ENCODE measurements around the gene TRMT5. TPM values are rescaled to one million over a fixed set of nuclear protein-coding genes. Genes with fewer than 3 reads are reported as not detected.

Gene TRMT5
- polyA plus RNA-seq, 6 donors from 2014 or later, result 2.1 to 6.3 (median 4.7) TPM; not detected in 1

GRCh38 chr14:60975551-60975950, 5.3 kb downstream of the TRMT5 start:
- Mint-ChIP-seq H3K27me3 (no peaks in the 10 kb centered on the region), H3K36me3 (peaks cover 0 to 4% of the 10 kb centered on the region in 2 donors), H3K4me3 (no peak overlapping the region), H3K27ac (peak overlapping the region in 2 of 6 donors; percentile 11 to 74), H3K4me1 (peaks cover 4 to 11% (median 11%) of the 10 kb centered on the region in 3 donors), H3K9me3 (no peaks in the 10 kb centered on the region)
- ATAC-seq (ENCODE audit: low read depth in 2 of 2) (no peak), DNase-seq (no peak)

GRCh38 chr14:60974090-60974651, 6.7 kb downstream of the TRMT5 start:
- no peak overlapping the region for H3K27ac Mint-ChIP-seq
- no peak overlapping the region for H3K4me3 Mint-ChIP-seq
- peaks cover 0 to 4% of the 10 kb centered on the region in 2 donors for H3K36me3 Mint-ChIP-seq
- H3K4me1 Mint-ChIP-seq, result peaks cover under 1 to 11% (median 6%) of the 10 kb centered on the region in 3 donors
- no peaks in the 10 kb centered on the region for H3K9me3 Mint-ChIP-seq
- H3K27me3 Mint-ChIP-seq, result no peaks in the 10 kb centered on the region
- DNase-seq (no peak), ATAC-seq (ENCODE audit: low read depth in 2 of 2) (no peak)

GRCh38 chr14:60973070-60973469, 7.8 kb downstream of the TRMT5 start:
- H3K27ac Mint-ChIP-seq, result peak overlapping the region in 2 of 6 donors; percentile 29 to 87
- DNase-seq (no peak), ATAC-seq (ENCODE audit: low read depth in 2 of 2) (no peak)
- H3K36me3 Mint-ChIP-seq, result peaks cover 0 to 4% of the 10 kb centered on the region in 2 donors
- no peaks in the 10 kb centered on the region for H3K9me3 Mint-ChIP-seq
- H3K4me1 Mint-ChIP-seq, result peaks cover 0 to 6% (median 4%) of the 10 kb centered on the region in 3 donors
- no peaks in the 10 kb centered on the region for H3K27me3 Mint-ChIP-seq
- H3K4me3 Mint-ChIP-seq, result no peak overlapping the region

- peaks cover 0 to 4% of the 10 kb centered on the region in 2 donors for H3K36me3 Mint-ChIP-seq
- DNase-seq, result no peak
- no peaks in the 10 kb centered on the region for H3K9me3 Mint-ChIP-seq
- H3K27ac Mint-ChIP-seq, result peak overlapping the region in 2 of 6 donors; percentile 69 to 82
- no peak for ATAC-seq (ENCODE audit: low read depth in 2 of 2)
- H3K4me3 Mint-ChIP-seq, result no peak overlapping the region
- no peaks in the 10 kb centered on the region for H3K27me3 Mint-ChIP-seq
- peaks cover 0 to under 1% (median 0%) of the 10 kb centered on the region in 3 donors for H3K4me1 Mint-ChIP-seq
Measured at GRCh38 chr14:60972295-60972694, 8.6 kb downstream of the TRMT5 start.

- no peak for DNase-seq
- no peaks in the 10 kb centered on the region for H3K9me3 Mint-ChIP-seq
- peak overlapping the region in 1 of 6 donors; percentile 30 for H3K27ac Mint-ChIP-seq
- no peaks in the 10 kb centered on the region for H3K27me3 Mint-ChIP-seq
- H3K36me3 Mint-ChIP-seq, result peaks cover 0 to 4% of the 10 kb centered on the region in 2 donors
- no peak for ATAC-seq (ENCODE audit: low read depth in 2 of 2)
- peaks cover 0 to 4% (median 0%) of the 10 kb centered on the region in 3 donors for H3K4me1 Mint-ChIP-seq
- H3K4me3 Mint-ChIP-seq, result no peak overlapping the region
Measured at GRCh38 chr14:60971271-60971670, 9.6 kb downstream of the TRMT5 start.

GRCh38 chr14:60970146-60970545, 10.7 kb downstream of the TRMT5 start:
- DNase-seq (no peak), ATAC-seq (ENCODE audit: low read depth in 2 of 2) (no peak)
- H3K4me1 Mint-ChIP-seq, result peaks cover 0 to 4% (median 0%) of the 10 kb centered on the region in 3 donors
- H3K36me3 Mint-ChIP-seq, result peaks cover 0 to 4% of the 10 kb centered on the region in 2 donors
- H3K9me3 Mint-ChIP-seq, result no peaks in the 10 kb centered on the region
- no peak overlapping the region for H3K27ac Mint-ChIP-seq
- H3K27me3 Mint-ChIP-seq, result no peaks in the 10 kb centered on the region
- H3K4me3 Mint-ChIP-seq, result no peak overlapping the region

GRCh38 chr14:60968671-60969070, 12.2 kb downstream of the TRMT5 start:
- ATAC-seq (ENCODE audit: low read depth in 2 of 2), result no peak
- H3K4me1 Mint-ChIP-seq, result peaks cover 0 to 4% (median 0%) of the 10 kb centered on the region in 3 donors
- no peak overlapping the region for H3K4me3 Mint-ChIP-seq
- no peaks in the 10 kb centered on the region for H3K9me3 Mint-ChIP-seq
- no peak overlapping the region for H3K27ac Mint-ChIP-seq
- no peaks in the 10 kb centered on the region for H3K36me3 Mint-ChIP-seq
- no peaks in the 10 kb centered on the region for H3K27me3 Mint-ChIP-seq
- no peak for DNase-seq

GRCh38 chr14:60968099-60968498, 12.8 kb downstream of the TRMT5 start:
- peaks cover 0 to 4% (median 0%) of the 10 kb centered on the region in 3 donors for H3K4me1 Mint-ChIP-seq
- no peak overlapping the region for H3K4me3 Mint-ChIP-seq
- no peaks in the 10 kb centered on the region for H3K9me3 Mint-ChIP-seq
- DNase-seq (no peak), ATAC-seq (ENCODE audit: low read depth in 2 of 2) (no peak)
- H3K27ac Mint-ChIP-seq, result no peak overlapping the region
- H3K27me3 Mint-ChIP-seq, result no peaks in the 10 kb centered on the region
- no peaks in the 10 kb centered on the region for H3K36me3 Mint-ChIP-seq

- Mint-ChIP-seq H3K27me3 (no peaks in the 10 kb centered on the region), H3K9me3 (peaks cover 0 to 7% (median 3%) of the 10 kb centered on the region in 7 donors), H3K27ac (no peak overlapping the region), H3K4me1 (peaks cover 0 to 8% (median 0%) of the 10 kb centered on the region in 3 donors), H3K4me3 (no peak overlapping the region), H3K36me3 (peaks cover 3 to 13% of the 10 kb centered on the region in 2 donors)
- ATAC-seq (ENCODE audit: low read depth in 2 of 2) (no peak), DNase-seq (no peak)
Measured at GRCh38 chr14:60965402-60965801, 15.5 kb downstream of the TRMT5 start.

- Mint-ChIP-seq H3K36me3 (peaks cover 7 to 18% of the 10 kb centered on the region in 2 donors), H3K27ac (no peak overlapping the region), H3K4me3 (no peak overlapping the region), H3K27me3 (no peaks in the 10 kb centered on the region), H3K9me3 (peaks cover 2 to 12% (median 8%) of the 10 kb centered on the region in 7 donors), H3K4me1 (peaks cover 0 to 8% (median 0%) of the 10 kb centered on the region in 3 donors)
- no peak for ATAC-seq (ENCODE audit: low read depth in 2 of 2)
- DNase-seq, result no peak
Measured at GRCh38 chr14:60964904-60965303, 16.0 kb downstream of the TRMT5 start.

- Mint-ChIP-seq H3K27ac (no peak overlapping the region), H3K4me3 (no peak overlapping the region), H3K27me3 (no peaks in the 10 kb centered on the region), H3K36me3 (peaks cover 7 to 27% of the 10 kb centered on the region in 2 donors), H3K4me1 (peaks cover 0 to 8% (median 0%) of the 10 kb centered on the region in 3 donors), H3K9me3 (peaks cover 6 to 24% (median 15%) of the 10 kb centered on the region in 7 donors)
- no peak for ATAC-seq (ENCODE audit: low read depth in 2 of 2)
- no peak for DNase-seq
Measured at GRCh38 chr14:60963761-60964160, 17.1 kb downstream of the TRMT5 start.

- DNase-seq (no peak), ATAC-seq (ENCODE audit: low read depth in 2 of 2) (no peak)
- peaks cover 0 to 4% (median 0%) of the 10 kb centered on the region in 3 donors for H3K4me1 Mint-ChIP-seq
- no peaks in the 10 kb centered on the region for H3K27me3 Mint-ChIP-seq
- H3K4me3 Mint-ChIP-seq, result peak overlapping the region in 1 of 8 donors; percentile 12
- peaks cover 23 to 70% (median 51%) of the 10 kb centered on the region in 7 donors for H3K9me3 Mint-ChIP-seq
- H3K27ac Mint-ChIP-seq, result no peak overlapping the region
- H3K36me3 Mint-ChIP-seq, result peaks cover 31 to 48% of the 10 kb centered on the region in 2 donors
Measured at GRCh38 chr14:60958146-60958545, 22.7 kb downstream of the TRMT5 start.

- no peak overlapping the region for H3K4me3 Mint-ChIP-seq
- no peak overlapping the region for H3K27ac Mint-ChIP-seq
Measured at GRCh38 chr14:60956632-60957031, 24.2 kb downstream of the TRMT5 start.

GRCh38 chr14:60956202-60956601, 24.7 kb downstream of the TRMT5 start:
- peaks cover 0 to under 1% (median 0%) of the 10 kb centered on the region in 3 donors for H3K4me1 Mint-ChIP-seq
- no peak for ATAC-seq (ENCODE audit: low read depth in 2 of 2)
- no peak overlapping the region for H3K27ac Mint-ChIP-seq
- DNase-seq, result no peak
- peaks cover 20 to 67% (median 51%) of the 10 kb centered on the region in 7 donors for H3K9me3 Mint-ChIP-seq
- no peak overlapping the region for H3K4me3 Mint-ChIP-seq
- no peaks in the 10 kb centered on the region for H3K27me3 Mint-ChIP-seq
- H3K36me3 Mint-ChIP-seq, result peaks cover 31 to 43% of the 10 kb centered on the region in 2 donors

More at GRCh38 chr14:60956632-60957031, 24.2 kb downstream of the TRMT5 start:
- H3K4me1 Mint-ChIP-seq, result peaks cover 0 to 4% (median 0%) of the 10 kb centered on the region in 3 donors
- no peak for ATAC-seq (ENCODE audit: low read depth in 2 of 2)
- H3K9me3 Mint-ChIP-seq, result peaks cover 23 to 70% (median 51%) of the 10 kb centered on the region in 7 donors
- H3K27me3 Mint-ChIP-seq, result no peaks in the 10 kb centered on the region
- peaks cover 31 to 47% of the 10 kb centered on the region in 2 donors for H3K36me3 Mint-ChIP-seq
- DNase-seq, result no peak

All from naive B cell (primary cell).